Right hindlimb (tissue), 1 donor: ENCODE results near the gene CHD2.
A peak's percentile ranks its signal among the peaks of the same experiment; 100 is the strongest.

Experiments used
- DNase-seq: peaks from one replicate; pipeline ENCODE4 v3.0.0-alpha.2; 2018

Gene CHD2

DNA sequence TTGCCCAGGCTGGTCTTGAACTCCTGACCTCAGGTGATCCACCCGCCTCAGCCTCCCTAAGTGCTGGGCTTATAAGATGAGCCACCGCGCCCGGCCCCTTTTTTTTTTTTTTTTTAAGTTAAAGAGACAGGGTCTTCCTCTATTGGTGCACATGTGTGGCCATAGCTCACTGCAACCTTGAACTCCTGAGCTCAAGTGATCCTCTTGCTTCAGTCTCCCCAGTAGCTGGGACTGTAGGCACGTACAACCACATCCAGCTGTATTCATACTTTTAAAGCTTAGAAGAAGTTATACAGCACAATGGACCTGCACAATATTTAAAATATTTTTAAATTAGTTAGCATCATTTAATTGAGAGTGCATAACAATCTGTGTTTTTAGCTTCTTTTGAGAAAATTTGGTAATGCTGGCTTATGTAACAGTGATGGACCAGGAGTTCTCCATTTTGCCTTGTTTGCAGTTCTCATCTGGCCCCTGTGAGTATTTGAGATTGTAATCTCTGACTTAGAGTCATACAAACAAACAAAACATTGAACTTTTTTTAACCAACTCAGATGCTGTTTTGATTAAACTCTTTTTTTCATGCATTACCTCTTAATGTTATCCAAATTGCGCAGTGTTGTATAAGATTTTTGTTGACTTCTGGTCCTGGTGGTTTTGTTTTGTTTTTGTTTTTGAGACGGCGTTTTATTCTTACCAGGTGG is 33.0 kb downstream of the CHD2 start:
- no peak for DNase-seq

DNA sequence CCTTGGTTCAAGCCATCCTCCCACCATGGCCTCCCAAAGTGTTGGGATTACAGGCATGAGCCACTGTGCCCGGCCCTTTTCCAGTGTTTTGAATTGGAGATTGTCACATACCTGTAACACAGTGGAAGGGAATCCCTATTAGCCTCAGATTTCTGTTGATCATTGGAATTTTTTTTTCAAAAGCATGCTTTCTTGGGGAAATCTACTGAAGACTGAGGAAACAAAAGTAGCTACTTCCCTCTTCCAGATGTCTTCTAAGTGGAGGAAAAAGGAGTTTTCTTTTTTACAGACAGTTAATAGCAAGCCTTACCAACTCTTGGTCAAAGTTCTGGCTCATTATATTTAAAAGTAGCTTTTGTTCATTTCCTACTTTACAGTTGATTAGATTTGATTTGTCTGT is 33.7 kb downstream of the CHD2 start:
- no peak for DNase-seq

- no peak for DNase-seq
Observed at GRCh38 chr15:92934716-92935115, 34.6 kb downstream of the CHD2 start.

- DNase-seq = no peak
Observed at GRCh38 chr15:92936138-92936537, 36.0 kb downstream of the CHD2 start.

DNA sequence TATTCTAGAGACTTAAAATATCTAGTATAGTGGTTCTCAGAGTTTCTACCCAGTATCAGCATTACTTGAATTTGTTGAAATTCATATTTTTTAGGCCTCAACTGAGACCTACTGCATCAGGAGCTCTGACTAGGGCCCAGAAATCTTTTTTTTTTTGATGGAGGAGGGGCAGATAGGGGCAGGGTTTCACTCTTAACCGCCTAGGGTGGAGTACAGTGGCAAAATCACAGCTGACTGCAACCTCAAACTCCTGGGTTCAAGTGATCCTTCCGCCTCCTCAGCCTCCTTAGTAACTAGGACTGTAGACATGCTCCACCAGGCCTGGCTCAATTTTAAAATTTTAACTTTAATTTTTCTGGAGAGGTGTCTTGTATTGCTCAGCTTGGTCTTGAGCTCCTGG is 36.6 kb downstream of the CHD2 start:
- DNase-seq = no peak

GRCh38 chr15:92937901-92938300 is 37.8 kb downstream of the CHD2 start:
- no peak for DNase-seq

DNA sequence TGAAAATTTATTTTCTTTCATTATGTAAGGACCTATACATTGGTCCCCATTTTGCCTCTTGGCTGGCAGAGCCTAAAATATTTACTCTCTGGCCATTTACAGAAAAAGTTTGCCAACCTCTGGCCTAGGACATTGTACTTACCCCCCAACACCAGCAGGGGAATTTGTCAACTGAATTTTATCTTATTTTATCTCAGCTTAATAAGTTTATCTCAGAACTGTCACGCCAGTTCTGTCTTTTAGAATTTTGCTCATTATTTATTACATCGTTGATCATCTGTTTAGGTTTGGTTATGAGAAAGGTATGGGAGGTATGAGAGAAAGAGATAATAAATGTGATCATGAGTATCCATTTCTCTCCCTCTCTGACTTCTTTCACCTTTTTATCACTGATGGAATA is 38.3 kb downstream of the CHD2 start:
- no peak for DNase-seq

DNA sequence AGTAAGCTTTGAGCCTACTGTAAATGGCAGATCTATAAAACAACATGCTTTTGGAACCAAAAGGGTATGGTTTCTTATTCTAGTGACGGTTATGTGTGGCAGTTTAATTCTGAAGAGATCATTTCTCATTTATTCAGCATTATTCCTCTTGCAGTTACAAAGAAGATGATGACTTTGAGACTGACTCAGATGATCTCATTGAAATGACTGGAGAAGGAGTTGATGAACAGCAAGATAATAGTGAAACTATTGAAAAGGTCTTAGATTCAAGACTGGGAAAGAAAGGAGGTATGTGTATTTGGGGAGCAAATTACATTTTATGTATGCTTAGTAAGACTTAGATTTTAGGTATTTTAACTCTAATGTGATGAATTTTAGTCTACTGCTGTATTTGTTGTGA is 41.5 kb downstream of the CHD2 start:
- DNase-seq = no peak

GRCh38 chr15:92942706-92943105 is 42.6 kb downstream of the CHD2 start:
- DNase-seq = no peak

GRCh38 chr15:92943581-92943980 is 43.5 kb downstream of the CHD2 start:
- no peak for DNase-seq

GRCh38 chr15:92944946-92945521 is 44.9 kb downstream of the CHD2 start:
- no peak for DNase-seq

- DNase-seq = no peak
Observed at GRCh38 chr15:92947071-92947730, 47.1 kb downstream of the CHD2 start.

- DNase-seq = no peak
Observed at GRCh38 chr15:92949604-92950249, 49.6 kb downstream of the CHD2 start.

- peak; percentile 64 for DNase-seq
Observed at GRCh38 chr15:92951800-92952457, 51.8 kb downstream of the CHD2 start.

DNA sequence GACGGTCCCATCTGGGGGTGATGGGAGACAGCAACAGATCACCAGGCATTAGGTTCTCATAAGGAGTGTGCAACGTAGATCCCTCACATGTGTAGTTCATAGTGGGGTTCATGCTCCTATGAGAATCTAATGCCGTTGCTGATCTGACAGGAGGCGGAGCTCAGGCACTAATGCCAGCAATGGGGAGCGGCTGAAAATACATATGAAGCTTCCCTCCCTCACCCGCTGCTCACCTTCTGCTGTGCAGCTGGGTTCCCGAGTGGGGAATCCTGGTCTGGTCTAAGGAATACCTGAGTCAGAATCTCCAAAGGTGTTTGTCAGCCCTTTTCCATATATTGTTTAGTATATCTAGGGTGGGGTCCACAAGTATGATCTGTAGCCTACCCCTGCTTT is 52.3 kb downstream of the CHD2 start:
- no peak for DNase-seq

DNA sequence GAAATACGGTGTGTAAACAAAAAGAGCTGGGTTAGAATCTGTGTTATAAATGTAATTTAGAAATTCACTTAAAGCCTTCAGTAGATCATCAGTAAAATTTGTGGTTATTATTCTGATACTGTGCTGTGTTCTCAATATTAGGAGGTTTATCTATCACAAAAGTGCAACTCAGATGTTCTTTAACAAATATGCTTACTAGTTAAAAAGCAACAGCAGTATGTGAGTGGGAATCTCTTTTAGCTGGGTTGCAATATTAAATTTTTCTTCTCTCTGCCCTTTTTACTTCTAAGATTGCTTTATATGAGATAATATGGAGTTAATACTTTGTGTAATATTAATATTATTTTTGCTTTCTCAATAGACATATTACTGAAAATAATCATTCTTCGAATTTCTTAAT is 53.4 kb downstream of the CHD2 start:
- no peak for DNase-seq

GRCh38 chr15:92954002-92954401 is 53.9 kb downstream of the CHD2 start:
- DNase-seq = no peak

GRCh38 chr15:92954578-92954977 is 54.5 kb downstream of the CHD2 start:
- no peak for DNase-seq

DNA sequence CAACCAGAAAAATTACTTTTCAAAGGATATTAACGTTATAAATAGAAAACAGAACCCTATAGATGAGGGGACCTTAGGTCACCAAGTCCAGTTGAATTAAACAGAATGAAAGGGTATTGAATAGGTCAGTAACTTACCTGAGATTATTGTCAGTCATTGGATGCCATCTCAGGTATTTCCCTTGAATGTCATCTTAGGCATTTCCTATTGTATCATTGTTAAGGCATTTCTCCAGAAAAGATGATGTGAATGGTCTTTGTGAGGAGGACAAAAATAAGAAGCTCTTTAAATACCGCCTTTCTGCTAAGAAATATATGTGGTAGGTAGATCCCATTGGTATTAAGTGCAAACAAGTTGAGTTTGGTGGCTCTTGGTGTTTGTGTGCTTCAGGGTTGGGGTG is 55.6 kb downstream of the CHD2 start:
- no peak for DNase-seq

DNA sequence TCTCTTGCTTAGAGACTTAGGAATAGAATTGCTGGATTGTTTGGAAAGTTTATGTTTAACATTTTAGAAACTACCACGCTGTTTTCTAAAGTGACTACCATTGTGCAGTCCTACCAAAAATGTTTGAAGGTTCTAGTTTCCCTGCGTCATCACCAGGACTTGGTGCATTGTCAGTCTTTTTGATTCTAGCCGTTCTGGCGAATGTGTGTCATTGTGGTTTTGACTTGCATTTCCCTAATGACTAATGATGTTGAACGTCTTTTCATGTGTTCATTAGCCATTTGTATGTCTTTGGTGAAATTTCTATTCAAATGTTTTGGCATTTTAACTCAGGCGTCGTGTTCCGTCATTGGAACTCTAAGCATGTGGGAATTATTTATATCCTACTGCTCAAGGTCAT is 58.0 kb downstream of the CHD2 start:
- no peak for DNase-seq

DNA sequence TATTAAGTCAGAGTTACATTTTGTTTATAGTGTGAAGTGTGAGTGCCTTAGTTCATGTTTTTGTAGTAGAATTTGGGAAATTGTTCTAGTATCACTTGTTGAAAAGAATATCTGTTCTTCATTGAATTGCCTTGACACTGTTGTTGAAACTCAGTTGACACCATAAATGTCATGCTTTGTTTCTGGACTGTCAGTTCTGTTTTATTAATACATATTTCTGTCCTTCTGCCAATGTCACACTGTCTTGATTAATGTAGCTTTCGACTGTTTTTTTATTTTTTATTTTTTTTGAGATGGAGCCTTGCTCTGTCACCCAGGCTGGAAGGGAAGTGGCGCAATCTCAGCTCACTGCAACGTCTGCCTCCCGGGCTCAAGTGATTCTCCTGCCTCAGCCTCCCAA is 59.1 kb downstream of the CHD2 start:
- DNase-seq = no peak

GRCh38 chr15:92960996-92961681 is 61.0 kb downstream of the CHD2 start:
- DNase-seq = no peak

DNA sequence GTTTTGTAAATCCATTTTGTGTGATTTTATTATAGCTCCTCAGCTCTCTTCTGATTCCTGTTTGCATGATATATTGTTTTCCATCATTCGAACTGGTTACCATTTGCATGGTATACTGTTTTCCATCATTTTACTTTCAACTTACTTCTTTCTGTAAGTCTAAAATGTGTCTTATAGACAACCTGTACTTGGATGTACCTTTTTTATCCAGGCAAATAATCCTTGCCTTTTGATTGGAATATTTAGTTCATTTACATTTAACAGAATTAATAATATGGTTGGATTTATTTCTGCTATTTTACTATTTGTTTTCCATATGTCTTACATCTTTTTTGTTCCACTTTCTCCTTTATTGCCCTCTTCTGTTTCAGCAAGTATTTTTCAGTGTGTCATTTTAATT is 62.8 kb downstream of the CHD2 start:
- no peak for DNase-seq
